Keratinocyte (primary cell): ENCODE results near the gene FAM43B. TPM values are rescaled to one million over a fixed set of nuclear protein-coding genes. Genes with fewer than 3 reads are reported as not detected.

Experiments used
- DNase-seq: peaks from one replicate; pipeline ENCODE4 v3.0.0-alpha.2; 2011; ENCODE audit warnings: low read depth, missing footprints, low spot score
- FAIRE-seq: peaks from 2 replicates; lab custom pipeline; 2011; peaks lifted over from hg19 to GRCh38; lab: Jason Lieb, UNC
- H2AFZ ChIP-seq: 2 replicates; pipeline ENCODE4 v1.6.0; 2012; ENCODE audit warnings: low read length, control low read depth, inconsistent platforms; ENCODE audit not compliant: control insufficient read depth
- H3K27ac ChIP-seq: 2 replicates; pipeline ENCODE4 v1.5.1; 2011; ENCODE audit warnings: low read length; ENCODE audit not compliant: control insufficient read depth, insufficient read depth
- H3K27me3 ChIP-seq: 3 replicates; pipeline ENCODE4 v1.6.0; 2011; ENCODE audit warnings: low read length; ENCODE audit not compliant: control insufficient read depth, insufficient read depth; ENCODE audit errors: extremely low read depth
- H3K36me3 ChIP-seq, 2 experiments: 2 replicates in 1 of 2; 3 replicates in 1 of 2; pipeline ENCODE4 v1.5.1; 2011; ENCODE audit warnings: low read length in 2 of 2, mild to moderate bottlenecking in 1 of 2; ENCODE audit not compliant: control insufficient read depth in 2 of 2, insufficient read depth in 2 of 2; ENCODE audit errors: extremely low read depth in 1 of 2
- H3K4me1 ChIP-seq: 3 replicates; pipeline ENCODE4 v1.5.1; 2011; ENCODE audit warnings: low read length; ENCODE audit not compliant: control insufficient read depth, insufficient read depth; ENCODE audit errors: extremely low read depth
- H3K4me2 ChIP-seq: 3 replicates; pipeline ENCODE4 v1.6.0; 2011; ENCODE audit warnings: low read depth, low read length; ENCODE audit not compliant: control insufficient read depth, insufficient read depth; ENCODE audit errors: extremely low read depth
- H3K4me3 ChIP-seq, 3 experiments: fragments of 200-600 bp in 1 of 3; sonication (generic) in 1 of 3; 2 replicates in 2 of 3; 3 replicates in 1 of 3; pipeline ENCODE4 v1.5.1; 2011 to 2016; ENCODE audit warnings: low read length in 3 of 3, mild to moderate bottlenecking in 3 of 3, control low read depth in 2 of 3, inconsistent platforms in 1 of 3, low read depth in 1 of 3, mixed read lengths in 1 of 3, mixed run types in 1 of 3, moderate library complexity in 1 of 3; ENCODE audit not compliant: control insufficient read depth in 2 of 3, insufficient read depth in 2 of 3; ENCODE audit errors: extremely low read depth in 1 of 3
- H3K79me2 ChIP-seq: 2 replicates; pipeline ENCODE4 v1.6.0; 2012; ENCODE audit warnings: low read length; ENCODE audit not compliant: control insufficient read depth, insufficient read depth
- H3K9ac ChIP-seq: 3 replicates; pipeline ENCODE4 v1.6.0; 2011; ENCODE audit warnings: low read length; ENCODE audit not compliant: control insufficient read depth, insufficient read depth; ENCODE audit errors: extremely low read depth
- H3K9me1 ChIP-seq: 3 replicates; pipeline ENCODE4 v1.6.0; 2011; ENCODE audit warnings: low read length; ENCODE audit not compliant: control insufficient read depth, insufficient read depth; ENCODE audit errors: extremely low read depth
- H3K9me3 ChIP-seq: 2 replicates; pipeline ENCODE4 v1.5.1; 2012; ENCODE audit warnings: low read depth, low read length; ENCODE audit not compliant: control insufficient read depth
- H4K20me1 ChIP-seq: 3 replicates; pipeline ENCODE4 v1.6.0; 2011; ENCODE audit warnings: low read length; ENCODE audit not compliant: control insufficient read depth, insufficient read depth; ENCODE audit errors: extremely low read depth
- CTCF ChIP-seq, 3 experiments: IDR thresholded peaks in 1 of 3; conservative IDR thresholded peaks in 1 of 3; optimal IDR thresholded peaks in 1 of 3; 2 replicates in 2 of 3; 3 replicates in 1 of 3; pipeline versions ENCODE3 to v1.5.1; 2011; ENCODE audit warnings: low read length in 3 of 3, mild to moderate bottlenecking in 3 of 3, moderate library complexity in 2 of 3, control low read depth in 1 of 3, inconsistent platforms in 1 of 3; ENCODE audit not compliant: insufficient read depth in 2 of 3; ENCODE audit errors: extremely low read depth in 1 of 3
- EZH2 ChIP-seq: IDR thresholded peaks from one replicate; pipeline ENCODE4 v1.6.1; 2012; ENCODE audit warnings: inconsistent platforms, mild to moderate bottlenecking, low read length, moderate library complexity
- dilution Hi-C: fragments of 300-500 bp; cut with MboI; formaldehyde crosslinking; loops from one replicate; pipeline ENCODE4 v1.7.0; 2020; ENCODE audit warnings: low sequenced_read_pairs; ENCODE audit not compliant: extremely low pct_ligation_motif_present
- polyA plus RNA-seq, 5 experiments: library from polyadenylated mRNA; depleted of rRNA in 3 of 5; stranded (reverse) in 3 of 5; stranded (forward) in 1 of 5; unstranded in 1 of 5; fragments of >200 nt; gene quantifications; 1 replicate in 1 of 5; 2 replicates in 3 of 5; 3 replicates in 1 of 5; pipeline versions ENCODE4 v1.2.1 to v1.2.3, GENCODE V29; 2011 to 2012; ENCODE audit warnings: missing spikeins in 2 of 5, low read depth in 1 of 5, low replicate concordance in 1 of 5

FAM43B gene
- polyA plus RNA-seq, 1 donor (not counting 4 experiments of a cell fraction or from before 2014, with no cell fraction given): not detected

DNA sequence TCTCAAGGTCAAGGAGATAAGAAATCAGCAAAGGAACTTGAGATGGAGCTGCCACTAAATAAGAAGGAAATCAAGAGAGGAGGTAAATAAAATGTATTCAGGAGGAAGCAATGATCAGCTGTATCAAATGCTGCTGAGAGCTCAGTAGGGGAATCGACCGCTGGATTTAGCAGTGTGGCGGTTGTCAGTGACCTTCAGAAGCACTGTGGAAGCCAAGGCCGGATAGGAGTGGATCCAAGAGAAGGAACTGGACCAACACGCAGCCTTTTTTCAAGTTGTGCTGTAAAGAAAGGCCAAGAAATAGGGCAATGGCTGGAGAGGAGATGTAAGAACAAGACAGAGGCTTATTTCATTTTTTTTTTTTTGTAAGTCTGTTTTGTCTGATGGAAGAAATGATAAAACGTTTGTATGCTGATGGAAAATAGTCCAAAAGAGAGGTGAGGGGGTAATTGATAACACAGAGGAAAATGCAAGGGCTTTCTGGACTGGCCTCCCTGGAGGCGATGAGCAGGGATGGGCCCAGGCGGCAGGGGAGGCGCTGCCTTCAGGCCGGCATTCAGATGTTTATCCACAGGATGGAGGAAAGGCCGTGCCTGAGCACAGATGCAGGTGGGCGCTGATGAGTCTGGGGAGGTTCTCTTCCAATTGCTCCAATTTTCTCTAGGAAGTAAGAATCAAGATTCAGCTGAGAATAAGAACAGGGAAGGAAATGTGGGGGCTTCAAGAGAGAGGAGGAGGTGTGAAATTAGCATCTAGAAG is 17.5 kb upstream of the FAM43B start:
- Histone ChIP-seq H4K20me1 (no peaks in the 10 kb centered on the region), H2AFZ (no peak overlapping the region), H3K4me2 (no peak overlapping the region), H3K27me3 (peaks cover 28% of the 10 kb centered on the region), H3K9me3 (no peaks in the 10 kb centered on the region), H3K9me1 (no peaks in the 10 kb centered on the region), H3K27ac (no peak overlapping the region), H3K4me3 (no peak overlapping the region), H3K9ac (no peak overlapping the region), H3K4me1 (no peaks in the 10 kb centered on the region), H3K79me2 (no peaks in the 10 kb centered on the region), H3K36me3 (no peaks in the 10 kb centered on the region)
- DNase-seq: no peak
- no peak for FAIRE-seq
- no peak for TF ChIP-seq EZH2
- no peak for TF ChIP-seq CTCF (optimal IDR thresholded peaks at IDR 0.05 in 1 of 3, IDR thresholded peaks at IDR 0.05 in 1 of 3, conservative IDR thresholded peaks at IDR 0.05 in 1 of 3; ENCODE audit: extremely low read depth in 1 of 3, insufficient read depth in 2 of 3, low read length in 3 of 3)
- dilution Hi-C loops: no loop called here

DNA sequence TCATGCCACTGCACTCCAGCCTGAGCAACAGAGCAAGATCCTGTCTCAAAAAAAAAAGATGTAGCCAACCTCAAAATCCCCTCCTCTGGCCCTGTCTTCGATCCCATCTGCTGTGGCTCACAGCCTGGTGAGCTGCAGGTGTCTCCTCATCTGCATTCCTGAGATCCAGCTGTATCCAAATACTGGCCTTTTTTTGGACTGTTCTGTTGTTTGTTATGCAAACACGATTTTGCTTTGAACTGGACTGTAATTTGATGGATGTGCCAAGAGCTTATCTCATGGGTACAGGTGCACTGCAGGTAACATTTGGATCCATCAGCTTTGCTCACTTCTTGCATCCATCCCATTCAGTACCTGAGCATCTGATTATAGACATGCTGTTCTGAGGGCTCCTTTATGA is 14.1 kb upstream of the FAM43B start:
- Histone ChIP-seq H3K27ac (no peak overlapping the region), H3K4me1 (no peaks in the 10 kb centered on the region), H3K27me3 (peaks cover 20% of the 10 kb centered on the region), H3K9me1 (no peaks in the 10 kb centered on the region), H4K20me1 (no peaks in the 10 kb centered on the region), H3K9me3 (no peaks in the 10 kb centered on the region), H3K36me3 (no peaks in the 10 kb centered on the region), H3K4me3 (no peak overlapping the region), H2AFZ (no peak overlapping the region), H3K9ac (no peak overlapping the region), H3K79me2 (no peaks in the 10 kb centered on the region), H3K4me2 (no peak overlapping the region)
- dilution Hi-C loops: no loop called here
- FAIRE-seq (no peak), DNase-seq (no peak)
- TF ChIP-seq EZH2: no peak
- TF ChIP-seq CTCF (optimal IDR thresholded peaks at IDR 0.05 in 1 of 3, IDR thresholded peaks at IDR 0.05 in 1 of 3, conservative IDR thresholded peaks at IDR 0.05 in 1 of 3; ENCODE audit: extremely low read depth in 1 of 3, insufficient read depth in 2 of 3, low read length in 3 of 3): no peak
